Endodermal cell (in vitro differentiated cells): Measurements from ENCODE around the gene HPS6. TPM values are rescaled to one million over a fixed set of nuclear protein-coding genes. Genes with fewer than 3 reads are reported as not detected.

Experiments used
- DNase-seq: peaks from one replicate; pipeline ENCODE4 v3.0.0-alpha.2; 2017
- H3K27ac ChIP-seq: 2 replicates; pipeline ENCODE4 v1.5.1; 2013; ENCODE audit warnings: mild to moderate bottlenecking, low read depth, low read length, moderate library complexity
- H3K27me3 ChIP-seq: 2 replicates; pipeline ENCODE4 v1.6.1; 2013; ENCODE audit warnings: mild to moderate bottlenecking, low read length, moderate library complexity; ENCODE audit not compliant: insufficient read depth, control insufficient read depth, poor library complexity, severe bottlenecking
- H3K36me3 ChIP-seq: 2 replicates; pipeline ENCODE4 v1.7.0; 2013; ENCODE audit warnings: mild to moderate bottlenecking, low read length, moderate library complexity; ENCODE audit not compliant: control insufficient read depth, insufficient read depth
- H3K4me1 ChIP-seq: one replicate; pipeline ENCODE4 v1.7.0; 2013; ENCODE audit warnings: low read length; ENCODE audit not compliant: control insufficient read depth, insufficient read depth
- H3K4me3 ChIP-seq: 2 replicates; pipeline ENCODE4 v1.5.1; 2013; ENCODE audit warnings: mild to moderate bottlenecking, low read length, moderate library complexity
- H3K9ac ChIP-seq: 2 replicates; pipeline ENCODE4 v1.6.1; 2013; ENCODE audit warnings: mild to moderate bottlenecking, low read length, moderate library complexity; ENCODE audit not compliant: poor library complexity, severe bottlenecking; ENCODE audit errors: extremely low read depth
- H3K9me3 ChIP-seq: 2 replicates; pipeline ENCODE4 v1.6.1; 2013; ENCODE audit warnings: mild to moderate bottlenecking, low read length, moderate library complexity; ENCODE audit not compliant: control insufficient read depth
- H3K27ac Mint-ChIP-seq: 2 replicates; pipeline ENCODE4 v1.8.0; 2020; ENCODE audit warnings: mixed read lengths
- H3K27me3 Mint-ChIP-seq: 2 replicates; pipeline ENCODE4 v1.8.0; 2021; ENCODE audit warnings: mild to moderate bottlenecking, mixed read lengths; ENCODE audit not compliant: insufficient read depth
- H3K36me3 Mint-ChIP-seq: 2 replicates; pipeline ENCODE4 v1.8.0; 2020; ENCODE audit warnings: low read depth, mixed read lengths
- H3K4me1 Mint-ChIP-seq: 2 replicates; pipeline ENCODE4 v1.8.0; 2020; ENCODE audit warnings: mixed read lengths
- H3K4me3 Mint-ChIP-seq: 2 replicates; pipeline ENCODE4 v1.8.0; 2020; ENCODE audit warnings: mild to moderate bottlenecking, moderate library complexity, mixed read lengths
- H3K9me3 Mint-ChIP-seq: 2 replicates; pipeline ENCODE4 v1.8.0; 2020; ENCODE audit warnings: mild to moderate bottlenecking, mixed read lengths
- WGBS, 2 experiments: methylation state at CpG; one replicate each; pipeline versions ENCODE4 v1.1.5 to v1.1.7; 2013; ENCODE audit warnings: missing lambda C conversion rate in 2 of 2, mixed read lengths in 1 of 2; ENCODE audit not compliant: insufficient coverage in 1 of 2, insufficient read length in 1 of 2; 5-methylcytosine and 5-hydroxymethylcytosine counted together
- long read RNA-seq, 4 experiments: library from polyadenylated mRNA in 2 of 4; library from RNA in 1 of 4; library from capped mRNA in 1 of 4; stranded (forward) in 3 of 4; unstranded in 1 of 4; transcript quantifications; one replicate each; pipeline ENCODE4 v2.0.0, GENCODE V29; 2020 to 2021; ENCODE audit warnings: inconsistent platforms in 1 of 4
- polyA plus RNA-seq, 2 experiments: library from polyadenylated mRNA; stranded (reverse); fragments of 50-300 nt; gene quantifications; one replicate each; pipeline ENCODE4 v1.2.3, GENCODE V29; 2013
- total RNA-seq, 2 donors: library from RNA; stranded (reverse); fragmentation: NEBNext Ultra II Directional in 1 of 2; extraction: Animal tissue kit (Norgen Biotek cat#: 25700) in 1 of 2; gene quantifications; 2 replicates in 1 of 2; 3 replicates in 1 of 2; pipeline ENCODE4 v1.2.1, GENCODE V29; 2021
- TF ChIP-seq, protein P1 (sequence below): fragments of 200-600 bp; sonication (generic); conservative IDR thresholded peaks from 2 replicates; pipeline ENCODE4 v1.5.0; 2021; ENCODE audit warnings: antibody characterized with exemption, mild to moderate bottlenecking

HPS6 gene
- total RNA-seq = 10 to 100 TPM; 19.6 to 20.8 TPM
- 8.4 TPM for polyA plus RNA-seq (2013, experiment 1 of 2)
- 8.9 TPM for polyA plus RNA-seq (2013, experiment 2 of 2)
- long read RNA-seq, experiment 1, transcript HPS6-201 (1 exons, 2,649 nt) = major isoform, 20 of 20 reads
- long read RNA-seq, experiment 1, partial matches to known transcripts = 0 of 20 reads
- long read RNA-seq, experiment 1, other reads (novel, unspliced or antisense) = 0 of 20 reads
- long read RNA-seq, experiment 2, transcript HPS6-201 (1 exons, 2,649 nt) = major isoform, 40 of 40 reads
- long read RNA-seq, experiment 2, partial matches to known transcripts = 0 of 40 reads
- long read RNA-seq, experiment 2, other reads (novel, unspliced or antisense) = 0 of 40 reads
- long read RNA-seq, experiment 3, transcript HPS6-201 (1 exons, 2,649 nt) = major isoform, 5 of 5 reads
- long read RNA-seq, experiment 3, partial matches to known transcripts = 0 of 5 reads
- long read RNA-seq, experiment 3, other reads (novel, unspliced or antisense) = 0 of 5 reads
- long read RNA-seq, experiment 4 = 0 reads

GRCh38 chr10:102064868-102065560, at the start of gene HPS6:
Gene HPS6, plus strand, starts transcription at chr10:102065349. Its CDS starts 126 bp downstream, at chr10:102065475.
- no peak within 1 kb of the TSS for H3K27ac ChIP-seq
- H3K4me1 ChIP-seq = peaks cover 5% of the 10 kb centered on the region
- H3K36me3 ChIP-seq = no peaks in the 10 kb centered on the region
- TF ChIP-seq, protein P1, sequence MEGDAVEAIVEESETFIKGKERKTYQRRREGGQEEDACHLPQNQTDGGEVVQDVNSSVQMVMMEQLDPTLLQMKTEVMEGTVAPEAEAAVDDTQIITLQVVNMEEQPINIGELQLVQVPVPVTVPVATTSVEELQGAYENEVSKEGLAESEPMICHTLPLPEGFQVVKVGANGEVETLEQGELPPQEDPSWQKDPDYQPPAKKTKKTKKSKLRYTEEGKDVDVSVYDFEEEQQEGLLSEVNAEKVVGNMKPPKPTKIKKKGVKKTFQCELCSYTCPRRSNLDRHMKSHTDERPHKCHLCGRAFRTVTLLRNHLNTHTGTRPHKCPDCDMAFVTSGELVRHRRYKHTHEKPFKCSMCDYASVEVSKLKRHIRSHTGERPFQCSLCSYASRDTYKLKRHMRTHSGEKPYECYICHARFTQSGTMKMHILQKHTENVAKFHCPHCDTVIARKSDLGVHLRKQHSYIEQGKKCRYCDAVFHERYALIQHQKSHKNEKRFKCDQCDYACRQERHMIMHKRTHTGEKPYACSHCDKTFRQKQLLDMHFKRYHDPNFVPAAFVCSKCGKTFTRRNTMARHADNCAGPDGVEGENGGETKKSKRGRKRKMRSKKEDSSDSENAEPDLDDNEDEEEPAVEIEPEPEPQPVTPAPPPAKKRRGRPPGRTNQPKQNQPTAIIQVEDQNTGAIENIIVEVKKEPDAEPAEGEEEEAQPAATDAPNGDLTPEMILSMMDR = peak; percentile 19
- H3K9ac ChIP-seq = peak within 1 kb of the TSS; percentile 49
- H3K4me3 Mint-ChIP-seq = peak within 1 kb of the TSS; percentile 69
- whole genome bisulfite sequencing, 2 experiments = 3 to 23% methylated on average over 6 to 61 of the region's 61 CpGs
- peak within 1 kb of the TSS; percentile 79 for H3K27ac Mint-ChIP-seq
- H3K4me3 ChIP-seq = peak within 1 kb of the TSS; percentile 84
- H3K27me3 Mint-ChIP-seq = peaks cover 14% of the 10 kb centered on the region
- H3K4me1 Mint-ChIP-seq = no peaks in the 10 kb centered on the region
- peaks cover 4% of the 10 kb centered on the region for H3K36me3 Mint-ChIP-seq
- DNase-seq = peak; percentile 87
- peaks cover 12% of the 10 kb centered on the region for H3K27me3 ChIP-seq
- H3K9me3 Mint-ChIP-seq = no peaks in the 10 kb centered on the region
- H3K9me3 ChIP-seq = no peaks in the 10 kb centered on the region

DNA sequence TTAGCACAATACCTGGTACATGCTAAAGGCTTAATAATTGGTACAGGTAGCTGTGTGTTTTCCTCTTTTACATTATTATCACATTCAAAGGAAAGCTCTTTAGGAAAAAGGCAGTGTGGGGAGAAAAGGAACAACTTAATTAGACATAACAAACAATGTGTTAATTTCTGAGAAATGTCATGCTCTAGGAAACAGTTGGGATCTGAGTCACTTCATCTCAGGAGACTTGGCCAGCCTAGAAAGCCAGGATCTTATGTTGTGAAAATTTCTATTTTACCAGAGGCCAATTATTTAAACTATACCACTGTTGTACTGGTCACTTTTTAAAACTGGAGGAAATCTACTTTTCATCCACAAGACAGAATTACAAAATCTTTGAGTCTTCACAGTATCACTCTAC, 48.7 kb upstream of the HPS6 start:
- Histone ChIP-seq H3K36me3 (peaks cover 13% of the 10 kb centered on the region), H3K27me3 (no peaks in the 10 kb centered on the region), H3K4me3 (no peak overlapping the region), H3K4me1 (peaks cover 10% of the 10 kb centered on the region), H3K27ac (no peak overlapping the region), H3K9me3 (no peaks in the 10 kb centered on the region), H3K9ac (no peak overlapping the region)
- Mint-ChIP-seq H3K9me3 (no peaks in the 10 kb centered on the region), H3K4me3 (no peak overlapping the region), H3K27me3 (no peaks in the 10 kb centered on the region), H3K27ac (no peak overlapping the region), H3K36me3 (peaks cover 8% of the 10 kb centered on the region), H3K4me1 (peaks cover 30% of the 10 kb centered on the region)
- TF ChIP-seq, protein P1 = no peak
- no peak for DNase-seq

DNA sequence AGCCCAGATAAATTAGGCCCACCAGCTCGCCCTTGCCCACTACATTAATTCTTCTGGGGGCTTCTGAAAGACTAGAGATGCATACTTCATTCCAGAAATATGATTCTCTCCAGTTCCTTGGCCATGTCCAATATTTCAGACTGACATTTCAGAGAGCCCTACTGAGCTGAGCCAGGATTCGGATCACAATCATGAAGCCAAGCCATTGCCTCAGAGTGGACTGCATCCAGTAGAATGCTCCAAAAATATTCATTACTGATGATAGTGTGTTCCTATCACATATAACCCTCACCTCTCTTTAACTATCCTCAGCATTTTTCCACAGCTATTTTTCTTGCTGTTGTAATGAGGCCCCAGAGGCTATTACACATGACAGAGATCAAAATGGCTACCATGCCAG, 47.9 kb upstream of the HPS6 start:
- Histone ChIP-seq H3K4me1 (peaks cover 10% of the 10 kb centered on the region), H3K27ac (no peak overlapping the region), H3K9ac (no peak overlapping the region), H3K27me3 (no peaks in the 10 kb centered on the region), H3K9me3 (no peaks in the 10 kb centered on the region), H3K36me3 (peaks cover 13% of the 10 kb centered on the region), H3K4me3 (no peak overlapping the region)
- DNase-seq = no peak
- Mint-ChIP-seq H3K27ac (no peak overlapping the region), H3K36me3 (peaks cover 15% of the 10 kb centered on the region), H3K9me3 (no peaks in the 10 kb centered on the region), H3K4me1 (peaks cover 22% of the 10 kb centered on the region), H3K27me3 (no peaks in the 10 kb centered on the region), H3K4me3 (no peak overlapping the region)
- WGBS, 2 experiments = 94 to 100% methylated on average over 2 of the region's 2 CpGs
- TF ChIP-seq, protein P1 = no peak
